SU-DHL-6 (cell line): Measurements from ENCODE around the gene IFIT2.

ENCODE experiments used
- H2AFZ ChIP-seq: fragments of 200-600 bp; sonication (generic); 2 replicates; pipeline ENCODE4 v1.6.1; 2014; ENCODE audit warnings: low read depth, mild to moderate bottlenecking, moderate library complexity, mixed read lengths, antibody characterized with exemption, low read length; ENCODE audit not compliant: severe bottlenecking
- H3F3A ChIP-seq: fragments of 200-600 bp; shearing (Covaris generic); 2 replicates; pipeline ENCODE4 v1.6.0; 2016; ENCODE audit warnings: antibody characterized with exemption, mild to moderate bottlenecking; ENCODE audit not compliant: insufficient read depth
- H3K27ac ChIP-seq: fragments of 200-600 bp; sonication (generic); 2 replicates; pipeline ENCODE4 v1.5.1; 2016; ENCODE audit warnings: low read depth, mild to moderate bottlenecking, low read length, moderate library complexity, mixed read lengths
- H3K27me3 ChIP-seq: fragments of 200-600 bp; sonication (generic), shearing (Covaris generic); 2 replicates; pipeline ENCODE4 v1.6.0; 2014; ENCODE audit warnings: mild to moderate bottlenecking, low read length
- H3K36me3 ChIP-seq: fragments of 200-600 bp; sonication (generic); 2 replicates; pipeline ENCODE4 v1.6.1; 2014; ENCODE audit warnings: mild to moderate bottlenecking, low read length, mixed read lengths
- H3K4me2 ChIP-seq: fragments of 300-600, 200-600 bp; shearing (Covaris generic), sonication (generic); 2 replicates; pipeline ENCODE4 v1.6.0; 2014; ENCODE audit warnings: low read length, low read depth, mild to moderate bottlenecking; ENCODE audit not compliant: poor library complexity, severe bottlenecking
- H3K4me3 ChIP-seq: fragments of 200-600 bp; sonication (generic); 2 replicates; pipeline ENCODE4 v1.5.1; 2014; ENCODE audit warnings: antibody characterized with exemption, low read length, mild to moderate bottlenecking, mixed read lengths; ENCODE audit not compliant: insufficient read depth, poor library complexity, severe bottlenecking
- H3K79me2 ChIP-seq: fragments of 200-600 bp; sonication (generic); 2 replicates; pipeline ENCODE4 v1.6.1; 2014; ENCODE audit warnings: mild to moderate bottlenecking, low read length, moderate library complexity; ENCODE audit not compliant: insufficient read depth
- H3K9ac ChIP-seq: fragments of 200-600 bp; sonication (generic); 2 replicates; pipeline ENCODE4 v1.7.0; 2014; ENCODE audit warnings: mild to moderate bottlenecking, low read length
- H3K9me2 ChIP-seq: fragments of 200-600 bp; sonication (generic); replicated peaks from 2 replicates; pipeline ENCODE4 v1.6.1; 2014; ENCODE audit warnings: low read length; ENCODE audit not compliant: insufficient read depth
- H3K9me3 ChIP-seq: fragments of 200-600 bp; sonication (generic); 2 replicates; pipeline ENCODE4 v1.6.1; 2014; ENCODE audit warnings: low read length, mixed read lengths; ENCODE audit not compliant: insufficient read depth
- H4K20me1 ChIP-seq: fragments of 200-600 bp; sonication (generic); 2 replicates; pipeline ENCODE4 v1.6.1; 2014; ENCODE audit warnings: low read depth, mild to moderate bottlenecking, antibody characterized with exemption, low read length, moderate library complexity, mixed read lengths
- CTCF ChIP-seq: fragments of 200-600 bp; sonication (generic); IDR thresholded peaks from one replicate; pipeline ENCODE4 v1.5.1; 2017; ENCODE audit warnings: antibody characterized with exemption, mild to moderate bottlenecking, low read length, moderate library complexity; ENCODE audit not compliant: insufficient read depth, poor library complexity, severe bottlenecking
- EZH2phosphoT487 ChIP-seq: fragments of 200-600 bp; sonication (generic), shearing (Covaris generic); conservative IDR thresholded peaks from 2 replicates; pipeline ENCODE4 v1.6.1; 2018; ENCODE audit warnings: mild to moderate bottlenecking, antibody characterized with exemption, low read length, moderate library complexity, mixed read lengths

IFIT2 gene

DNA sequence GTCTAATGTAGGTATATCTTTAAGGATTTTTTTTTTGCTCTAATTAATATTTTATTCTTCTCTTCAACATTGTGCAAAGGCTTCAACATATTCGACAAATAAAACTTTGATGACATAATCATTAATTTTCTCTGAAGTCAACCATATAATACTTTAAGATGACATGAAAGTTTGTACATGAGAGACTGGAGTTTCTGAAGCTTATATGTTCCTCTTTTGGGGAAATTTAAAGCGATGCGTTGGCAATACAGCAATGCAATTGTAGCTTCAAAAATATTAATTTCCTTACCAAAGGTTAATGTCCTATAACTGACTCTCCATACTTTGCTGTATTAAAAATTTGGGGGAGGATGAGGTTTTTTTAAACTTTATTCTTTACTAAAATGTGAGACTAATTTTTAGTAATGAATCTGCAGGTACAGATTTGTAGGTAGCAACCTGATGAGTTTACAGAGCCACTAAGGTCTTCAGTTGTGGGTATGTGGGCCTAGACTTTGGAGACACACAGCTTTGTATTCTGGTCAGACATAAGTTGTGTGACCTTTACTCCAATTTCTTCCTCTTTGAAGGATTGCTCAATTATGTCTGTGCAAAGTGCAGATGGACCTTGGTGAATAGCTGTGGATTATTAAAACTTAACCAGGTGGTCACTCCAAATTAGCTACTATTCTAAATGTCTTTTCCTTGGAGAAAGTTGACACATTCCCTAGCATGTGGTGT lies 32.3 kb upstream of the IFIT2 start:
- Histone ChIP-seq H4K20me1 (no peaks in the 10 kb centered on the region), H3K9ac (no peak overlapping the region), H3K27ac (no peak overlapping the region), H3K9me3 (peaks cover 3% of the 10 kb centered on the region; the same call in 1 of the 2 replicates), H3K9me2 (no peaks in the 10 kb centered on the region), H3K36me3 (no peaks in the 10 kb centered on the region), H3K27me3 (no peaks in the 10 kb centered on the region), H3K79me2 (no peaks in the 10 kb centered on the region), H3K4me2 (no peak overlapping the region), H2AFZ (no peak overlapping the region), H3K4me3 (no peak overlapping the region), H3F3A (no peaks in the 10 kb centered on the region)
- no peak for TF ChIP-seq EZH2phosphoT487
- no peak for TF ChIP-seq CTCF

GRCh38 chr10:89270153-89270483 lies 31.7 kb upstream of the IFIT2 start:
- Histone ChIP-seq H3K9me3 (no peaks in the 10 kb centered on the region), H3F3A (no peaks in the 10 kb centered on the region), H3K9ac (no peak overlapping the region), H3K79me2 (no peaks in the 10 kb centered on the region), H3K27me3 (no peaks in the 10 kb centered on the region), H3K9me2 (no peaks in the 10 kb centered on the region), H2AFZ (no peak overlapping the region), H3K36me3 (no peaks in the 10 kb centered on the region), H3K27ac (no peak overlapping the region), H3K4me2 (no peak overlapping the region), H3K4me3 (no peak overlapping the region), H4K20me1 (no peaks in the 10 kb centered on the region)
- TF ChIP-seq EZH2phosphoT487 (no peak), CTCF (no peak)

- Histone ChIP-seq H3K9me2 (no peaks in the 10 kb centered on the region), H3K4me2 (no peak overlapping the region), H3K27me3 (no peaks in the 10 kb centered on the region), H3K9ac (no peak overlapping the region), H3K27ac (no peak overlapping the region), H3K9me3 (no peaks in the 10 kb centered on the region), H2AFZ (no peak overlapping the region), H4K20me1 (no peaks in the 10 kb centered on the region), H3K4me3 (no peak overlapping the region), H3K36me3 (no peaks in the 10 kb centered on the region), H3F3A (no peaks in the 10 kb centered on the region), H3K79me2 (no peaks in the 10 kb centered on the region)
- TF ChIP-seq EZH2phosphoT487 (no peak), CTCF (no peak)
These were observed 30.3 kb upstream of the IFIT2 start for GRCh38 chr10:89271532-89271931.
